Panc1 (cell line): ENCODE measurements around the gene PKP4. TPM values are rescaled to one million over a fixed set of nuclear protein-coding genes. Genes with fewer than 3 reads are reported as not detected.
"Not testable (repeated sequence)": the region's sequence is repeated elsewhere in the genome, so short reads cannot be mapped to it uniquely, and the experiment has no call there.

ENCODE experiments used
- ATAC-seq: fragments of 200-7000 bp; cut with Tn5 transposase; 2 replicates; pipeline ENCODE4 v1.9.1; 2020; ENCODE audit warnings: mild to moderate bottlenecking, moderate library complexity
- BruUV-seq: library from RNA; stranded (reverse); fragments of 400-500 nt; replicated peaks from 2 replicates; lab custom pipeline; 2021; lab: Mats Ljungman, UMichigan
- CTCF ChIA-PET: fragments of 300-600 bp; sonication (Branson Sonifier 250); formaldehyde crosslinking; loops from one replicate; lab custom pipeline; 2022; ENCODE audit warnings: antibody characterized with exemption; lab: Charles Lee
- POLR2A ChIA-PET: fragments of 300-600 bp; sonication (Branson Sonifier 250); formaldehyde crosslinking; loops from one replicate; lab custom pipeline; 2022; ENCODE audit warnings: antibody characterized with exemption; lab: Charles Lee
- DNase-seq: peaks from one replicate; pipeline ENCODE4 v3.0.0-alpha.2; 2010; ENCODE audit warnings: low read depth, low spot score
- H3K27ac ChIP-seq: 2 replicates; pipeline ENCODE4 v1.5.1; 2011; ENCODE audit warnings: mild to moderate bottlenecking, low read length, inconsistent platforms
- H3K27me3 ChIP-seq: fragments of 200-500 bp; sonication (Bioruptor generic); 2 replicates; pipeline ENCODE4 v1.6.0; 2014; ENCODE audit warnings: low read length, inconsistent platforms; ENCODE audit not compliant: control insufficient read depth, insufficient read depth
- H3K36me3 ChIP-seq: fragments of 200-500 bp; sonication (Bioruptor generic); 2 replicates; pipeline ENCODE4 v1.5.1; 2014; ENCODE audit warnings: inconsistent platforms, mild to moderate bottlenecking, low read length, moderate library complexity; ENCODE audit not compliant: control insufficient read depth, insufficient read depth
- H3K4me1 ChIP-seq: 2 replicates; pipeline ENCODE4 v1.5.1; 2011; ENCODE audit warnings: inconsistent platforms, mild to moderate bottlenecking, low read length, moderate library complexity; ENCODE audit not compliant: control insufficient read depth, insufficient read depth
- H3K4me3 ChIP-seq, 2 experiments: 2 replicates each; pipeline ENCODE4 v1.5.1; 2011 to 2012; ENCODE audit warnings: low read depth in 2 of 2, low read length in 2 of 2, mild to moderate bottlenecking in 2 of 2, inconsistent platforms in 1 of 2, moderate library complexity in 1 of 2
- H3K9me3 ChIP-seq: fragments of 200-500 bp; sonication (Bioruptor generic); 2 replicates; pipeline ENCODE4 v1.5.1; 2014; ENCODE audit warnings: low read depth, mild to moderate bottlenecking, inconsistent platforms, low read length, moderate library complexity; ENCODE audit not compliant: control insufficient read depth, insufficient read depth
- POLR2AphosphoS5 ChIP-seq: IDR thresholded peaks from 2 replicates; pipeline ENCODE4 v1.6.1; 2012; ENCODE audit warnings: mild to moderate bottlenecking, low read depth, low read length, moderate library complexity
- SIN3A ChIP-seq: IDR thresholded peaks from 2 replicates; pipeline ENCODE4 v1.6.1; 2012; ENCODE audit warnings: low read depth, mild to moderate bottlenecking, low read length, moderate library complexity, borderline replicate concordance; ENCODE audit not compliant: insufficient read depth
- TCF7L2 ChIP-seq: IDR thresholded peaks from 2 replicates; pipeline ENCODE4 v1.6.1; 2011; ENCODE audit warnings: mild to moderate bottlenecking, low read depth, low read length, inconsistent platforms
- in situ Hi-C: cut with HindIII; loops from 2 replicates; pipeline ENCODE4 v1.10.0; 2016; ENCODE audit warnings: low sequenced_read_pairs, low pct_unique_long_range_greater_than_20kb
- intact Hi-C: fragments of 100-400 bp; cut with micrococcal nuclease; formaldehyde crosslinking; loops from one replicate; pipeline ENCODE4 v1.10.0; 2022; ENCODE audit not compliant: unreplicated experiment
- total RNA-seq: library from RNA; stranded (reverse); gene quantifications from one replicate; pipeline ENCODE4 v1.2.1, GENCODE V29; 2021; ENCODE audit not compliant: unreplicated experiment
- TF ChIP-seq, protein P1 (sequence below): fragments of 450-650 bp; IDR thresholded peaks from 2 replicates; pipeline ENCODE4 v1.5.1; 2017; ENCODE audit warnings: mild to moderate bottlenecking
- TF ChIP-seq, protein P2 (sequence below), 2 experiments: IDR thresholded peaks; 2 replicates each; pipeline ENCODE4 v1.6.1; 2011 to 2012; ENCODE audit warnings: low read depth in 2 of 2, control low read depth in 1 of 2, low read length in 1 of 2, mild to moderate bottlenecking in 1 of 2, moderate library complexity in 1 of 2; ENCODE audit not compliant: insufficient read depth in 1 of 2

The PKP4 gene
- total RNA-seq, 1 experiment from 2014 or later: 81.7 TPM

DNA sequence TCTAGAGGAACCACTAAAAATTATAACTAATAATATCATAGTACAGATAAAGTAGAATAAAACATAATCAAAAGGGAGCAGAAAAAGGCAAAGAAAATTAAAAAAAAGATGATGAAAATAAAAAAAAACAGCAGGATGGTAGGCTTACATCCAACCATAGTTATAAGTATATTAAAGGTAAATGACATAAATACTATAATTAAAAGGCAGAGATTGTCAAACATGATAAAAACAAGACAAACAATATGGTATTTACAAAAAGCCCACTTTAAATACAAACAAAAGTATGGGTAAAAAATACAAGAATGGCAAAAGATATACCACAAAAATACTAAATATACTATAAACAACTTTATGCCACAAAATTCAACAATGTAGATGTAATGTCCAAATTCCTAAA, 24.6 kb upstream of the PKP4 start:
- DNase-seq (no peak), ATAC-seq (no peak)
- no TSS peak for BruUV-seq
- no peaks in the 10 kb centered on the region for H3K36me3 ChIP-seq
- CTCF ChIA-PET: no interaction called here
- in situ Hi-C loops (no loop called here), intact Hi-C loops (no loop called here)
- peaks cover 3% of the 10 kb centered on the region; the same call in 1 of the 2 replicates for H3K9me3 ChIP-seq
- H3K4me1 ChIP-seq: no peaks in the 10 kb centered on the region
- no peak overlapping the region for H3K27ac ChIP-seq
- H3K4me3 ChIP-seq: no peak overlapping the region
- POLR2A ChIA-PET: no interaction called here
- H3K27me3 ChIP-seq: no peaks in the 10 kb centered on the region
- TF ChIP-seq, protein P1, sequence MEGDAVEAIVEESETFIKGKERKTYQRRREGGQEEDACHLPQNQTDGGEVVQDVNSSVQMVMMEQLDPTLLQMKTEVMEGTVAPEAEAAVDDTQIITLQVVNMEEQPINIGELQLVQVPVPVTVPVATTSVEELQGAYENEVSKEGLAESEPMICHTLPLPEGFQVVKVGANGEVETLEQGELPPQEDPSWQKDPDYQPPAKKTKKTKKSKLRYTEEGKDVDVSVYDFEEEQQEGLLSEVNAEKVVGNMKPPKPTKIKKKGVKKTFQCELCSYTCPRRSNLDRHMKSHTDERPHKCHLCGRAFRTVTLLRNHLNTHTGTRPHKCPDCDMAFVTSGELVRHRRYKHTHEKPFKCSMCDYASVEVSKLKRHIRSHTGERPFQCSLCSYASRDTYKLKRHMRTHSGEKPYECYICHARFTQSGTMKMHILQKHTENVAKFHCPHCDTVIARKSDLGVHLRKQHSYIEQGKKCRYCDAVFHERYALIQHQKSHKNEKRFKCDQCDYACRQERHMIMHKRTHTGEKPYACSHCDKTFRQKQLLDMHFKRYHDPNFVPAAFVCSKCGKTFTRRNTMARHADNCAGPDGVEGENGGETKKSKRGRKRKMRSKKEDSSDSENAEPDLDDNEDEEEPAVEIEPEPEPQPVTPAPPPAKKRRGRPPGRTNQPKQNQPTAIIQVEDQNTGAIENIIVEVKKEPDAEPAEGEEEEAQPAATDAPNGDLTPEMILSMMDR: no peak
- TF ChIP-seq, protein P2, sequence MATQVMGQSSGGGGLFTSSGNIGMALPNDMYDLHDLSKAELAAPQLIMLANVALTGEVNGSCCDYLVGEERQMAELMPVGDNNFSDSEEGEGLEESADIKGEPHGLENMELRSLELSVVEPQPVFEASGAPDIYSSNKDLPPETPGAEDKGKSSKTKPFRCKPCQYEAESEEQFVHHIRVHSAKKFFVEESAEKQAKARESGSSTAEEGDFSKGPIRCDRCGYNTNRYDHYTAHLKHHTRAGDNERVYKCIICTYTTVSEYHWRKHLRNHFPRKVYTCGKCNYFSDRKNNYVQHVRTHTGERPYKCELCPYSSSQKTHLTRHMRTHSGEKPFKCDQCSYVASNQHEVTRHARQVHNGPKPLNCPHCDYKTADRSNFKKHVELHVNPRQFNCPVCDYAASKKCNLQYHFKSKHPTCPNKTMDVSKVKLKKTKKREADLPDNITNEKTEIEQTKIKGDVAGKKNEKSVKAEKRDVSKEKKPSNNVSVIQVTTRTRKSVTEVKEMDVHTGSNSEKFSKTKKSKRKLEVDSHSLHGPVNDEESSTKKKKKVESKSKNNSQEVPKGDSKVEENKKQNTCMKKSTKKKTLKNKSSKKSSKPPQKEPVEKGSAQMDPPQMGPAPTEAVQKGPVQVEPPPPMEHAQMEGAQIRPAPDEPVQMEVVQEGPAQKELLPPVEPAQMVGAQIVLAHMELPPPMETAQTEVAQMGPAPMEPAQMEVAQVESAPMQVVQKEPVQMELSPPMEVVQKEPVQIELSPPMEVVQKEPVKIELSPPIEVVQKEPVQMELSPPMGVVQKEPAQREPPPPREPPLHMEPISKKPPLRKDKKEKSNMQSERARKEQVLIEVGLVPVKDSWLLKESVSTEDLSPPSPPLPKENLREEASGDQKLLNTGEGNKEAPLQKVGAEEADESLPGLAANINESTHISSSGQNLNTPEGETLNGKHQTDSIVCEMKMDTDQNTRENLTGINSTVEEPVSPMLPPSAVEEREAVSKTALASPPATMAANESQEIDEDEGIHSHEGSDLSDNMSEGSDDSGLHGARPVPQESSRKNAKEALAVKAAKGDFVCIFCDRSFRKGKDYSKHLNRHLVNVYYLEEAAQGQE (IDR thresholded peaks at IDR 0.05; ENCODE audit: insufficient read depth in 1 of 2, low read depth in 2 of 2, low read length in 1 of 2): no peak
- TF ChIP-seq POLR2AphosphoS5 (no peak), SIN3A (no peak), TCF7L2 (no peak)

DNA sequence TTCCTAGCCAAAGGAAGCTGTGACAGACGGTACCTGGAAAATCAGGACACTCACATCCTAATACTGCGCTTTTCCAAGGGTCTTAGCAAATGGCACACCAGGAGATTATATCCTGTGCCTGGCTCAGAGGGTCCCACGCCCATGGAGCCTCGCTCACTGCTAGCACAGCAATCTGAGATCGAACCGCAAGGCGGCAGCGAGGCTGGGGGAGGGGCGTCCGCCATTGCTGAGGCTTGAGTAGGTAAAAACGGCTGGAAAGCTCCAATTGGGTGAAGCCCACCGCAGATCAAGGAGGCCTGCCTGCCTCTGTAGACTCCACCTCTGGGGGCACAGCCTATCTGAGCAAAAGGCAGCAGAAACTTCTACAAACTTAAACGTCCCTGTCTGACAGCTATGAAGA, 23.0 kb upstream of the PKP4 start:
- ATAC-seq, CTCF ChIA-PET, POLR2A ChIA-PET, H3K4me3 ChIP-seq, in situ Hi-C loops, H3K9me3 ChIP-seq, H3K36me3 ChIP-seq, H3K27me3 ChIP-seq, intact Hi-C loops, H3K4me1 ChIP-seq, DNase-seq, BruUV-seq, H3K27ac ChIP-seq: not testable (repeated sequence)

DNA sequence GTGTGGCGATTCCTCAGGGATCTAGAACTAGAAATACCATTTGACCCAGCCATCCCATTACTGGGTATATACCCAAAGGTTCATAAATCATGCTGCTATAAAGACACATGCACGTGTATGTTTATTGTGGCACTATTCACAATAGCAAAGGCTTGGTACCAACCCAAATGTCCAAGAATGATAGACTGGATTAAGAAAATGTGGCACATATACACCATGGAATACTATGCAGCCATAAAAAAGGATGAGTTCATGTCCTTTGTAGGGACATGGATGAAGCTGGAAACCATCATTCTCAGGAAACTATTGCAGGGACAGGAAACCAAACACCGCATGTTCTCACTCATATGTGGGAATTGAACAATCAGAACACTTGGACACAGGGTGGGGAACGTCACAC, 17.7 kb upstream of the PKP4 start:
- BruUV-seq, DNase-seq, ATAC-seq, H3K4me3 ChIP-seq, H3K9me3 ChIP-seq, intact Hi-C loops, POLR2A ChIA-PET, H3K4me1 ChIP-seq, H3K36me3 ChIP-seq, CTCF ChIA-PET, H3K27ac ChIP-seq, H3K27me3 ChIP-seq, in situ Hi-C loops: not testable (repeated sequence)
